Calu3 (cell line): ENCODE measurements around the gene CBL. TPM values are rescaled to one million over a fixed set of nuclear protein-coding genes. Genes with fewer than 3 reads are reported as not detected.

Source experiments
- BruUV-seq: library from RNA; stranded (reverse); fragments of 400-500 nt; replicated peaks from 2 replicates; lab custom pipeline; 2021; lab: Mats Ljungman, UMichigan
- CTCF ChIA-PET: fragments of 300-600 bp; sonication (Branson Sonifier 250); formaldehyde crosslinking; loops from one replicate; lab custom pipeline; 2022; ENCODE audit warnings: antibody characterized with exemption; lab: Charles Lee
- DNase-seq: peaks from one replicate; pipeline ENCODE4 v3.0.0; 2022
- H3K27ac Mint-ChIP-seq: one replicate; pipeline ENCODE4 v1.8.0; 2022; ENCODE audit warnings: mixed read lengths; ENCODE audit not compliant: unreplicated experiment
- H3K27me3 Mint-ChIP-seq: one replicate; pipeline ENCODE4 v1.8.0; 2022; ENCODE audit warnings: mixed read lengths; ENCODE audit not compliant: unreplicated experiment
- H3K36me3 Mint-ChIP-seq: one replicate; pipeline ENCODE4 v1.8.0; 2022; ENCODE audit warnings: mild to moderate bottlenecking, moderate library complexity, mixed read lengths; ENCODE audit not compliant: insufficient read depth, unreplicated experiment
- H3K4me1 Mint-ChIP-seq: one replicate; pipeline ENCODE4 v1.8.0; 2022; ENCODE audit warnings: mild to moderate bottlenecking, low read depth, mixed read lengths; ENCODE audit not compliant: unreplicated experiment
- H3K4me3 Mint-ChIP-seq: one replicate; pipeline ENCODE4 v1.8.0; 2022; ENCODE audit warnings: mild to moderate bottlenecking, low read depth, moderate library complexity, mixed read lengths; ENCODE audit not compliant: unreplicated experiment
- H3K9me3 Mint-ChIP-seq: one replicate; pipeline ENCODE4 v1.8.0; 2022; ENCODE audit warnings: low read depth, mixed read lengths; ENCODE audit not compliant: unreplicated experiment
- CTCF ChIP-seq: fragments of 200-600 bp; IDR thresholded peaks from one replicate; pipeline ENCODE4 v1.8.0; 2022; ENCODE audit warnings: antibody characterized with exemption; ENCODE audit not compliant: unreplicated experiment
- intact Hi-C: fragments of 100-400 bp; cut with micrococcal nuclease; formaldehyde crosslinking; loops from one replicate; pipeline ENCODE4 v1.10.0; 2022; ENCODE audit not compliant: unreplicated experiment
- total RNA-seq: library from RNA; stranded (reverse); gene quantifications from 2 replicates; pipeline ENCODE4 v1.2.3, GENCODE V29; 2022

Gene CBL
- total RNA-seq, 1 experiment from 2014 or later = 15.9 TPM

DNA sequence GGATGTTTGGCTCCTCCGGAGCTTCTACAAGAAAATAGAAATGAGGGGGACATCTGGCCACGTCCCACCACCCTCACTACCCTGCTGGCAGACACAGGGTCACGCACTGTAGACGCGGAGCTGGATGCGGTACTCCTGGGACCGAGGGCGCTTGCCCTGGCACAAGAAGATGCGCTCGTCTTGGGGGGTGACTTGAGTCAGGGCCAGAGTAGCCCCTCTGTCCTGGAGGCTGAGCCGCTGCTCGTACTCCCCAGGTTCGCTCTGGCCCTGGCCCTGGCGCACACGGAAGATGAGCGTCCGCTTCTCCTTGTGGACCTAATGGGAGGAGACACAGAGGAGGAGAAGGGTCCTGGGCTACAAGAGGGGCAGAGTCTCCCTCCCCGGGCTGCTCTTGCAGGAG lies 108.6 kb downstream of the CBL start:
- no peak for DNase-seq
- Mint-ChIP-seq H3K4me3 (no peak overlapping the region), H3K36me3 (peaks cover 17% of the 10 kb centered on the region), H3K9me3 (no peaks in the 10 kb centered on the region), H3K27me3 (peaks cover 15% of the 10 kb centered on the region), H3K4me1 (no peaks in the 10 kb centered on the region), H3K27ac (no peak overlapping the region)
- intact Hi-C loops = no loop called here
- CTCF ChIA-PET = interaction anchor here (1.3 to 1.6 kb wide), 2 partner anchors 24 to 258 kb away, joined by 3 to 9 read pairs; no protein-coding TSS in a partner anchor
- TF ChIP-seq CTCF = no peak
- no TSS peak for BruUV-seq

DNA sequence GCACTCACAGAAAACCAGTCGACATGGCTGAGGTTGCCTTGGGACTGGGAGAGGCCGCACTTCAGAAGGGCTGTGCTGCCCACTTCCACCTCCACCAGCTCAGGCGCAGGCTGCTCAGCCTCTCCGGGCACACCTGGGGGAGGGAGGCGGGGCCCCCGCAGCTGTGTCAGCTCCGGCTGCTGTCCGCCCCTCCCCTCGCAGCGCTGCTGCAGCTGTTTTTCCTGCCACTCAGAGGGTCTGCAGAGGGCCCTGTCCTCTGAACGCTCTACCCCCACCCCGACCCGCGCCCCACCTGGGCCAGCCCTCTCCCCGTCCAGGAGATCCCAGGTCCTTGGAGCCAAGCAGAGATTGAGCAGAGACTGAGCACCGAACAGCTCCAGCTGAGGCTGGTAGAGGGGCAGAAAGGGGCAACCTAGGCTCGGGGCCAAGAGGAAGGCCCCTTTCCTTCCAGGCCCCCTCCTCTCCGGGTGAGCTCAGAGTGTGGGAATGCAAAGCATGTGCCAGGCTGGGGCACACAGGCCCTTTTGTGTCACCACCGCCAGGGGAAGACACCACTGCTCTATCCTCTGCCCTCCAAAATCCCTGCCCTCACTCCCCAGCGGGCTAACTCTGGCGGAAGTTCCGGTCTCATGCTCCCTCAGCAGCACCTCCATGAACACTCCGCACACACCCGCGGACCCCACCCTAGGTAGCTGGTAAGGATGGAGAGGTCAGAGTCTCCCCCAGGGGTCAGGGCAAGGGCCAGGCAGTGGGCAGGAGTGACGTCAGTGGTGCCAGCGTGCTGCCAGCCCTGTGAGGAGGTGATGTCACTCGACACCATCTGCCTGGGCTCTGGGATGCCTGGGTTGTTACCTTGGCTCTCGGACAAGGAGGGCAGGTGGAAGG lies 109.2 kb downstream of the CBL start:
- peaks cover 21% of the 10 kb centered on the region for H3K27me3 Mint-ChIP-seq
- DNase-seq = peak; percentile 57
- CTCF ChIA-PET = interaction anchor here (0.6 to 1.6 kb wide), 3 partner anchors 24 to 524 kb away, joined by 3 to 9 read pairs (median 5); no protein-coding TSS in a partner anchor
- TF ChIP-seq CTCF = peak; percentile 28
- no TSS peak for BruUV-seq
- H3K27ac Mint-ChIP-seq = peak overlapping the region; percentile 15
- H3K36me3 Mint-ChIP-seq = peaks cover 17% of the 10 kb centered on the region
- intact Hi-C loops = no loop called here
- no peaks in the 10 kb centered on the region for H3K9me3 Mint-ChIP-seq
- no peaks in the 10 kb centered on the region for H3K4me1 Mint-ChIP-seq
- peak overlapping the region; percentile 68 for H3K4me3 Mint-ChIP-seq

- CTCF ChIA-PET = interaction anchor here (1.3 to 1.6 kb wide), 2 partner anchors 23 to 260 kb away, joined by 3 to 9 read pairs; no protein-coding TSS in a partner anchor
- peak; percentile 29 for DNase-seq
- H3K27ac Mint-ChIP-seq = peak overlapping the region; percentile 15
- H3K4me1 Mint-ChIP-seq = no peaks in the 10 kb centered on the region
- BruUV-seq = TSS peak; percentile 62
- TF ChIP-seq CTCF = no peak
- H3K9me3 Mint-ChIP-seq = no peaks in the 10 kb centered on the region
- H3K36me3 Mint-ChIP-seq = peaks cover 17% of the 10 kb centered on the region
- H3K4me3 Mint-ChIP-seq = peak overlapping the region; percentile 68
- peaks cover 21% of the 10 kb centered on the region for H3K27me3 Mint-ChIP-seq
- intact Hi-C loops = no loop called here
These were observed 110.0 kb downstream of the CBL start for GRCh38 chr11:119316016-119316728.

GRCh38 chr11:119316729-119317591 lies 110.8 kb downstream of the CBL start, which contains the start of gene MCAM:
MCAM (minus strand) TSS chr11:119317130; CDS start chr11:119317101, 29 bp downstream.
- Mint-ChIP-seq H3K27ac (no peak within 1 kb of the TSS), H3K4me1 (no peaks in the 10 kb centered on the region), H3K27me3 (peaks cover 21% of the 10 kb centered on the region), H3K4me3 (peak within 1 kb of the TSS; percentile 68), H3K9me3 (no peaks in the 10 kb centered on the region), H3K36me3 (peaks cover 17% of the 10 kb centered on the region)
- no TSS peak for BruUV-seq
- no peak for TF ChIP-seq CTCF
- intact Hi-C loops = no loop called here
- CTCF ChIA-PET = no interaction called here
- no peak for DNase-seq
